Endothelial cell of umbilical vein (primary cell): ENCODE measurements around the gene FOXP1. TPM values are rescaled to one million over a fixed set of nuclear protein-coding genes. Genes with fewer than 3 reads are reported as not detected.

Experiments used
- BruUV-seq: library from RNA; stranded (reverse); fragments of 400-500 nt; replicated peaks from 2 replicates; lab custom pipeline; 2021; lab: Mats Ljungman, UMichigan
- CTCF ChIA-PET: fragments of 300-600, 350-600 bp; sonication (Branson Sonifier 250); formaldehyde crosslinking; loops from one replicate; lab custom pipeline; 2021; ENCODE audit warnings: antibody characterized with exemption, inconsistent platforms; lab: Charles Lee
- POLR2A ChIA-PET: fragments of 300-600, 350-600 bp; sonication (Branson Sonifier 250); formaldehyde crosslinking; loops from one replicate; lab custom pipeline; 2021; ENCODE audit warnings: antibody characterized with exemption, inconsistent platforms; lab: Charles Lee
- DNase-seq: peaks from one replicate; pipeline ENCODE4 v3.0.0-alpha.2; 2011; ENCODE audit warnings: low read depth, low spot score
- FAIRE-seq: peaks from 2 replicates; lab custom pipeline; 2011; peaks lifted over from hg19 to GRCh38; lab: Jason Lieb, UNC
- H2AFZ ChIP-seq: 2 replicates; pipeline ENCODE4 v1.6.0; 2012; ENCODE audit warnings: low read depth, low read length, control low read depth, inconsistent platforms
- H3K27ac ChIP-seq: 2 replicates; pipeline ENCODE4 v1.5.1; 2011; ENCODE audit warnings: low read depth, mild to moderate bottlenecking, control low read depth, low read length, moderate library complexity; ENCODE audit not compliant: insufficient read depth
- H3K27me3 ChIP-seq, 2 experiments: 2 replicates each; pipeline versions ENCODE4 v1.6.0 to v1.6.1; 2011; ENCODE audit warnings: low read length in 2 of 2, mixed read lengths in 1 of 2; ENCODE audit not compliant: control insufficient read depth in 2 of 2, insufficient read depth in 2 of 2
- H3K36me3 ChIP-seq, 2 experiments: 2 replicates in 1 of 2; 3 replicates in 1 of 2; pipeline ENCODE4 v1.5.1; 2011; ENCODE audit warnings: low read length in 2 of 2, mild to moderate bottlenecking in 1 of 2, moderate library complexity in 1 of 2; ENCODE audit not compliant: control insufficient read depth in 2 of 2, insufficient read depth in 2 of 2; ENCODE audit errors: extremely low read depth in 1 of 2
- H3K4me1 ChIP-seq: 3 replicates; pipeline ENCODE4 v1.5.1; 2011; ENCODE audit warnings: mild to moderate bottlenecking, low read length; ENCODE audit not compliant: control insufficient read depth, insufficient read depth; ENCODE audit errors: extremely low read depth
- H3K4me2 ChIP-seq: 2 replicates; pipeline ENCODE4 v1.6.1; 2011; ENCODE audit warnings: low read length, control low read depth, mixed read lengths; ENCODE audit not compliant: insufficient read depth
- H3K4me3 ChIP-seq, 3 experiments: fragments of 200-600 bp in 1 of 3; sonication (generic), shearing (Covaris generic) in 1 of 3; replicated peaks in 1 of 3; 2 replicates each; pipeline ENCODE4 v1.5.1; 2011 to 2016; ENCODE audit warnings: control low read depth in 3 of 3, low read length in 3 of 3, mild to moderate bottlenecking in 2 of 3, inconsistent platforms in 1 of 3, low read depth in 1 of 3, moderate library complexity in 1 of 3; ENCODE audit not compliant: insufficient read depth in 1 of 3
- H3K79me2 ChIP-seq: 2 replicates; pipeline ENCODE4 v1.6.0; 2012; ENCODE audit warnings: low read length, inconsistent platforms; ENCODE audit not compliant: control insufficient read depth, insufficient read depth
- H3K9ac ChIP-seq: replicated peaks from 2 replicates; pipeline ENCODE3; 2011; ENCODE audit warnings: low read length, control low read depth; ENCODE audit not compliant: insufficient read depth; ENCODE audit errors: extremely low read depth
- H3K9me1 ChIP-seq: replicated peaks from 3 replicates; pipeline ENCODE4 v1.6.0; 2011; ENCODE audit warnings: mild to moderate bottlenecking, low read length; ENCODE audit not compliant: control insufficient read depth, insufficient read depth; ENCODE audit errors: extremely low read depth
- H3K9me3 ChIP-seq: replicated peaks from 2 replicates; pipeline ENCODE4 v1.5.1; 2012; ENCODE audit warnings: low read length, inconsistent platforms; ENCODE audit not compliant: control insufficient read depth, insufficient read depth
- H4K20me1 ChIP-seq: replicated peaks from 2 replicates; pipeline ENCODE3; 2011; ENCODE audit warnings: mild to moderate bottlenecking, low read length; ENCODE audit not compliant: control insufficient read depth, insufficient read depth; ENCODE audit errors: extremely low read depth
- EZH2 ChIP-seq: IDR thresholded peaks from 2 replicates; pipeline ENCODE4 v1.6.1; 2012; ENCODE audit warnings: borderline replicate concordance, low read depth, mild to moderate bottlenecking, moderate library complexity, low read length, inconsistent platforms; ENCODE audit not compliant: severe bottlenecking
- FOS ChIP-seq: IDR thresholded peaks from 2 replicates; pipeline ENCODE4 v1.6.1; 2011; ENCODE audit warnings: mild to moderate bottlenecking, low read length, moderate library complexity, borderline replicate concordance; ENCODE audit not compliant: insufficient read depth
- GATA2 ChIP-seq: IDR thresholded peaks from 2 replicates; pipeline ENCODE4 v1.7.0; 2011; ENCODE audit warnings: low read depth, mild to moderate bottlenecking, moderate library complexity, mixed read lengths, low read length; ENCODE audit not compliant: insufficient read length, insufficient read depth
- JUN ChIP-seq: IDR thresholded peaks from 2 replicates; pipeline ENCODE4 v1.6.1; 2011; ENCODE audit warnings: borderline replicate concordance, low read depth; ENCODE audit not compliant: insufficient read length, insufficient read depth
- MYC ChIP-seq: IDR thresholded peaks from one replicate; pipeline ENCODE4 v1.6.1; 2011; ENCODE audit warnings: mild to moderate bottlenecking, low read depth, low read length
- POLR2A ChIP-seq: IDR thresholded peaks from 2 replicates; pipeline ENCODE4 v1.6.1; 2012; ENCODE audit warnings: low read depth, mild to moderate bottlenecking, control low read depth, low read length
- POLR2AphosphoS5 ChIP-seq: IDR thresholded peaks from 2 replicates; pipeline ENCODE4 v1.6.1; 2012; ENCODE audit warnings: low read depth, mild to moderate bottlenecking, control low read depth, low read length, moderate library complexity; ENCODE audit not compliant: insufficient read depth
- dilution Hi-C: fragments of 300-500 bp; cut with MboI; formaldehyde crosslinking; loops from one replicate; pipeline ENCODE4 v1.15.0; 2019; ENCODE audit warnings: low sequenced_read_pairs; ENCODE audit not compliant: extremely low pct_ligation_motif_present
- intact Hi-C: fragments of 100-400 bp; cut with micrococcal nuclease; formaldehyde crosslinking; loops from one replicate; pipeline ENCODE4 v1.10.0; 2022
- polyA plus RNA-seq, 4 experiments: library from polyadenylated mRNA; depleted of rRNA in 3 of 4; stranded (reverse) in 3 of 4; unstranded in 1 of 4; fragments of >200 nt; gene quantifications; 2 replicates each; pipeline versions ENCODE4 v1.2.1 to v1.2.3, GENCODE V29; 2011 to 2012; ENCODE audit warnings: missing spikeins in 1 of 4
- total RNA-seq: library from RNA; stranded (reverse); gene quantifications from 2 replicates; pipeline ENCODE4 v1.2.3, GENCODE V29; 2021
- TF ChIP-seq, protein P1 (sequence below), 2 donors: IDR thresholded peaks; 1 replicate in 1 of 2; 2 replicates in 1 of 2; pipeline ENCODE4 v1.5.1; 2011; ENCODE audit warnings: low read length in 2 of 2, mild to moderate bottlenecking in 2 of 2, moderate library complexity in 2 of 2, control low read depth in 1 of 2, inconsistent platforms in 1 of 2, low read depth in 1 of 2; ENCODE audit not compliant: insufficient read depth in 1 of 2; ENCODE audit errors: extremely low read depth in 1 of 2
- TF ChIP-seq, protein P2 (sequence below): IDR thresholded peaks from 2 replicates; pipeline ENCODE4 v1.6.1; 2011; ENCODE audit not compliant: insufficient read depth, insufficient read length

Gene FOXP1
- total and polyA plus RNA-seq, 2 donors (not counting 3 experiments of a cell fraction or from before 2014, with no cell fraction given), result 41.0 to 107 TPM

DNA sequence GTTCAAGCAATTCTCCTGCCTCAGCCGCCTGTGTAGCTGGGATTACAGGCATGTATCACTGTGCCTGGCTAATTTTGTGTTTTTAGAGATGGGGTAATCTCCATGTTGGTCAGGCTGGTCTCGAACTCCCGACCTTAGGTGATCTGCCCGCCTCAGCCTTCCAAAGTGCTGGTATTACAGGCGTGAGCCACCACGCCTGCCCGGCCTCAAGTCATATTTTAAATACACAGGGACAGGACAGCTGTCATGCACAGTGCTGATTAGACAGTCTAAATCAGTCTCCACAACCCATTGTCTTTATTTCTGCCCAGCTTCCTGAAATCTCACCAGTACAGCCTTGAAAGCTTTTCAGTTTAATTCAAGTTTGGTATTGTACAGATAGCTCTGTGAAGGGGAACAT, 587.4 kb downstream of the FOXP1 start:
- CTCF ChIA-PET, result interaction anchor here (1.0 to 3.8 kb wide), 3 partner anchors 8 to 279 kb away, joined by 3 to 16 read pairs (median 5); no protein-coding TSS in a partner anchor
- dilution Hi-C loops, result no loop called here
- BruUV-seq, result no TSS peak

More for the DNA sequence above, 587.4 kb downstream of the FOXP1 start:
- H4K20me1 ChIP-seq, result no peaks in the 10 kb centered on the region
- no peak overlapping the region for H3K9ac ChIP-seq
- POLR2A ChIA-PET, result interaction anchor here (0.7 kb wide), 1 partner anchor 61 kb away, joined by 3 read pairs; no protein-coding TSS in a partner anchor
- DNase-seq, result no peak
- no peak overlapping the region for H3K27ac ChIP-seq
- peaks cover 4 to 19% of the 10 kb centered on the region in 2 experiments for H3K36me3 ChIP-seq
- no peak for FAIRE-seq
- H3K79me2 ChIP-seq, result peaks cover 8% of the 10 kb centered on the region
- H2AFZ ChIP-seq, result no peak overlapping the region
- H3K9me3 ChIP-seq, result no peaks in the 10 kb centered on the region
- no peak overlapping the region for H3K4me3 ChIP-seq
- H3K9me1 ChIP-seq, result no peaks in the 10 kb centered on the region
- TF ChIP-seq GATA2 (no peak), POLR2A (no peak), MYC (no peak), EZH2 (no peak), JUN (no peak), FOS (no peak), POLR2AphosphoS5 (no peak)
- TF ChIP-seq, protein P1, sequence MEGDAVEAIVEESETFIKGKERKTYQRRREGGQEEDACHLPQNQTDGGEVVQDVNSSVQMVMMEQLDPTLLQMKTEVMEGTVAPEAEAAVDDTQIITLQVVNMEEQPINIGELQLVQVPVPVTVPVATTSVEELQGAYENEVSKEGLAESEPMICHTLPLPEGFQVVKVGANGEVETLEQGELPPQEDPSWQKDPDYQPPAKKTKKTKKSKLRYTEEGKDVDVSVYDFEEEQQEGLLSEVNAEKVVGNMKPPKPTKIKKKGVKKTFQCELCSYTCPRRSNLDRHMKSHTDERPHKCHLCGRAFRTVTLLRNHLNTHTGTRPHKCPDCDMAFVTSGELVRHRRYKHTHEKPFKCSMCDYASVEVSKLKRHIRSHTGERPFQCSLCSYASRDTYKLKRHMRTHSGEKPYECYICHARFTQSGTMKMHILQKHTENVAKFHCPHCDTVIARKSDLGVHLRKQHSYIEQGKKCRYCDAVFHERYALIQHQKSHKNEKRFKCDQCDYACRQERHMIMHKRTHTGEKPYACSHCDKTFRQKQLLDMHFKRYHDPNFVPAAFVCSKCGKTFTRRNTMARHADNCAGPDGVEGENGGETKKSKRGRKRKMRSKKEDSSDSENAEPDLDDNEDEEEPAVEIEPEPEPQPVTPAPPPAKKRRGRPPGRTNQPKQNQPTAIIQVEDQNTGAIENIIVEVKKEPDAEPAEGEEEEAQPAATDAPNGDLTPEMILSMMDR (IDR thresholded peaks at IDR 0.05; ENCODE audit: extremely low read depth in 1 of 2, insufficient read depth in 1 of 2, low read depth in 1 of 2, low read length in 2 of 2), result no peak
- TF ChIP-seq, protein P2, sequence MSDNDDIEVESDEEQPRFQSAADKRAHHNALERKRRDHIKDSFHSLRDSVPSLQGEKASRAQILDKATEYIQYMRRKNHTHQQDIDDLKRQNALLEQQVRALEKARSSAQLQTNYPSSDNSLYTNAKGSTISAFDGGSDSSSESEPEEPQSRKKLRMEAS, result no peak
- intact Hi-C loops, result no loop called here
- no peak overlapping the region for H3K4me2 ChIP-seq
- H3K27me3 ChIP-seq, result no peaks in the 10 kb centered on the region
- peaks cover 9% of the 10 kb centered on the region for H3K4me1 ChIP-seq
